Lung (tissue), 12 donors: ENCODE results near the gene DAGLA. TPM values are rescaled to one million over a fixed set of nuclear protein-coding genes. Genes with fewer than 3 reads are reported as not detected.

ENCODE experiments used
- ATAC-seq: fragments of 200-7000 bp; cut with Tn5 transposase; one replicate; pipeline ENCODE4 v1.9.1; 2020; ENCODE audit warnings: moderate number of reproducible peaks; ENCODE audit not compliant: insufficient read depth, low FRiP score
- DNase-seq, 3 donors: peaks; one replicate each; pipeline ENCODE4 v3.0.0-alpha.2; 2013 to 2017
- H3K27ac ChIP-seq, 2 donors: one replicate each; pipeline ENCODE4 v1.5.1; 2013; ENCODE audit warnings: mild to moderate bottlenecking in 2 of 2, moderate library complexity in 2 of 2, control low read depth in 1 of 2, inconsistent platforms in 1 of 2, low read depth in 1 of 2, low read length in 1 of 2
- H3K27me3 ChIP-seq, 3 donors: one replicate each; pipeline ENCODE4 v1.5.1; 2013; ENCODE audit warnings: low read length in 2 of 3; ENCODE audit not compliant: control insufficient read depth in 3 of 3, insufficient read depth in 3 of 3
- H3K36me3 ChIP-seq, 4 donors: one replicate each; pipeline ENCODE4 v1.5.1; 2013; ENCODE audit warnings: low read length in 4 of 4, mild to moderate bottlenecking in 1 of 4, moderate library complexity in 1 of 4; ENCODE audit not compliant: control insufficient read depth in 4 of 4, insufficient read depth in 4 of 4
- H3K4me1 ChIP-seq, 5 donors: one replicate each; pipeline ENCODE4 v1.5.1; 2013; ENCODE audit warnings: low read length in 5 of 5, mild to moderate bottlenecking in 2 of 5, moderate library complexity in 1 of 5; ENCODE audit not compliant: control insufficient read depth in 5 of 5, insufficient read depth in 5 of 5
- H3K4me3 ChIP-seq: one replicate; pipeline ENCODE4 v1.5.1; 2013; ENCODE audit warnings: mild to moderate bottlenecking, control low read depth, moderate library complexity
- H3K9ac ChIP-seq, 2 donors: one replicate each; pipeline ENCODE4 v1.5.1; 2013; ENCODE audit warnings: low read length in 2 of 2, control low read depth in 1 of 2; ENCODE audit not compliant: insufficient read depth in 1 of 2
- H3K9me3 ChIP-seq, 4 donors: one replicate each; pipeline ENCODE4 v1.5.1; 2013; ENCODE audit warnings: low read length in 3 of 4, mild to moderate bottlenecking in 1 of 4, moderate library complexity in 1 of 4; ENCODE audit not compliant: control insufficient read depth in 4 of 4, insufficient read depth in 3 of 4
- WGBS, 2 donors: extraction: QIAGEN DNeasy Blood & Tissue Kit; methylation state at CpG; one replicate each; pipeline ENCODE4 v1.1.7; 2013; 5-methylcytosine and 5-hydroxymethylcytosine counted together
- polyA plus RNA-seq, 2 donors: library from polyadenylated mRNA; stranded (reverse); fragments of 200-250 nt; gene quantifications; one replicate each; pipeline ENCODE4 v1.2.1, GENCODE V29; 2013
- total RNA-seq, 2 donors: library from RNA; depleted of rRNA in 1 of 2; stranded (reverse); fragments of >200 nt in 1 of 2; gene quantifications; one replicate each; pipeline ENCODE4 v1.2.1, GENCODE V29; 2014 to 2021
- TF ChIP-seq, protein P1 (sequence below): IDR thresholded peaks from 2 replicates; pipeline ENCODE4 v1.5.1; 2012; ENCODE audit warnings: mild to moderate bottlenecking; ENCODE audit errors: control extremely low read depth, extremely low read depth
- donor health status: control.
- donor health status: control.
- donor health status: Bipolar disorder and iron deficiency.
- donor health status: healthy.
- donor health status: DM: yes; HTN: yes; CAD: no.

Gene DAGLA
- total and polyA plus RNA-seq, 4 donors, result 1.5 to 7.5 (median 2.9) TPM

DNA sequence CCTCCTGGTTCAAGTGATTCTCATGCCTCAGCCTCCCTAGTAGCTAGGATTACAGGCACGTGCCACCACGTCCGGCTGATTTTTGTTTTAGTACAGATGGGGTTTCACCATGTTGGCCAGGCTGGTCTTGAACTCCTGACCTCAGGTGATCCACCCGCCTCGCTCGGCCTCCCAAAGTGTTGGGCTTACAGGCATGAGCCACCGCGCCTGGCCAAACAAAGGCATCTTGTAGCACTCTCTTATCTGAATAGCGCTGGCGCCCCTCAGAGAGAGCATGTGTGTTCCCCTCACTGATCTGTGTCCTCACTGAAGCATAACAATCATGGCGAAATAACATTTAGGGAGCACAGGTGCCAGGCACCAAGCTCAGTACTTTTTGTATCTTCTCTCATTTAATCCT is 7.2 kb downstream of the DAGLA start:
- peaks cover 0 to 5% (median 3%) of the 10 kb centered on the region in 3 donors for H3K27me3 ChIP-seq
- H3K27ac ChIP-seq, result no peak overlapping the region
- no peak for ATAC-seq
- WGBS, 2 donors, result 89 to 96% methylated on average over 11 of the region's 11 CpGs
- H3K9me3 ChIP-seq, result no peaks in the 10 kb centered on the region
- DNase-seq, result no peak
- TF ChIP-seq, protein P1, sequence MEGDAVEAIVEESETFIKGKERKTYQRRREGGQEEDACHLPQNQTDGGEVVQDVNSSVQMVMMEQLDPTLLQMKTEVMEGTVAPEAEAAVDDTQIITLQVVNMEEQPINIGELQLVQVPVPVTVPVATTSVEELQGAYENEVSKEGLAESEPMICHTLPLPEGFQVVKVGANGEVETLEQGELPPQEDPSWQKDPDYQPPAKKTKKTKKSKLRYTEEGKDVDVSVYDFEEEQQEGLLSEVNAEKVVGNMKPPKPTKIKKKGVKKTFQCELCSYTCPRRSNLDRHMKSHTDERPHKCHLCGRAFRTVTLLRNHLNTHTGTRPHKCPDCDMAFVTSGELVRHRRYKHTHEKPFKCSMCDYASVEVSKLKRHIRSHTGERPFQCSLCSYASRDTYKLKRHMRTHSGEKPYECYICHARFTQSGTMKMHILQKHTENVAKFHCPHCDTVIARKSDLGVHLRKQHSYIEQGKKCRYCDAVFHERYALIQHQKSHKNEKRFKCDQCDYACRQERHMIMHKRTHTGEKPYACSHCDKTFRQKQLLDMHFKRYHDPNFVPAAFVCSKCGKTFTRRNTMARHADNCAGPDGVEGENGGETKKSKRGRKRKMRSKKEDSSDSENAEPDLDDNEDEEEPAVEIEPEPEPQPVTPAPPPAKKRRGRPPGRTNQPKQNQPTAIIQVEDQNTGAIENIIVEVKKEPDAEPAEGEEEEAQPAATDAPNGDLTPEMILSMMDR, result no peak
- H3K9ac ChIP-seq, result no peak overlapping the region
- H3K4me1 ChIP-seq, result peaks cover 0 to 22% (median 0%) of the 10 kb centered on the region in 5 donors
- H3K36me3 ChIP-seq, result no peaks in the 10 kb centered on the region
- H3K4me3 ChIP-seq, result no peak overlapping the region

DNA sequence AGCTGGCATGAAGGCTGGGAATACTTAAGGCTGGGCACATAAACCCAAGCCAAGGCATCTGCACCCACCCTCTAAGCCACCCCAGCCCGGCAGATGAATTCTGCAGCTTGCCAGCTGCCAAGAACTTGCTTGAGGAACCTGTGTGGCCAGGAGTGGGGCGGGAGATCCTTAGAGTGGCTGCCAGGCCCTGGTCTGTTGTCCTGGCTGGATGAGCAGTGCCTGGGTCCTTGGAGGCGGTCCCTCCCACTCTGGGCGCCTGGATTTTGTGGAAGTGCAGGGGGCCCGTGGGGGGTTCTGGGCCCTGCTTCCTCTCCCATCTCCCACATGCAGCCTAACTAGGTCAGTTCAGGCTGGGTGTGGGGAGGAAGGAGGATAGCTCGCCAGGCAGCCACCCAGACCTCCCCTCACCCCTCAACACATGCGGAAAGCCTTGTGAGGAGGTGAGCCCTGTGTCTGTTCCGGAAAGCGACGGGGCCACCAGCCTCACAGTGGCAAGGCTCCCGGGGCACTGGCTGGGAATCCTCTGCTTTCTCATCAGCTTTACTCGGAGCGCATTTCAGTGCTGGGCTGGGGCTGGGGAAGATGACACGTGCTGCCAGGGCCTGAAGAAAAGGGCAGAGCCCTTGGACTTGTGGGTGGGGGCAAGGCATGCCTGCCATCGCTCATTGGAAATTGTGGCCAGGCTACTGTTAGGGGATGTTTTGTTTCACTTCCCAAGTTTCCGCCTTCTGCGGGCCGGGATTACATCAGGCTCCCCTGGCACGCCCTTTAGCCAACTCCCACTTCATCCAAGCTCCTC is 8.4 kb downstream of the DAGLA start:
- TF ChIP-seq, protein P1, result no peak
- ATAC-seq (peak; percentile 67), DNase-seq (peak in 1 of 3 donors; percentile 41)
- Histone ChIP-seq H3K36me3 (no peaks in the 10 kb centered on the region), H3K27ac (peak overlapping the region in 1 of 2 donors; percentile 55), H3K9me3 (no peaks in the 10 kb centered on the region), H3K27me3 (peaks cover 0 to 3% (median 3%) of the 10 kb centered on the region in 3 donors), H3K4me3 (no peak overlapping the region), H3K4me1 (peaks cover 0 to 12% (median 0%) of the 10 kb centered on the region in 5 donors), H3K9ac (no peak overlapping the region)
- 48 to 54% methylated on average over 19 of the region's 19 CpGs for WGBS, 2 donors

DNA sequence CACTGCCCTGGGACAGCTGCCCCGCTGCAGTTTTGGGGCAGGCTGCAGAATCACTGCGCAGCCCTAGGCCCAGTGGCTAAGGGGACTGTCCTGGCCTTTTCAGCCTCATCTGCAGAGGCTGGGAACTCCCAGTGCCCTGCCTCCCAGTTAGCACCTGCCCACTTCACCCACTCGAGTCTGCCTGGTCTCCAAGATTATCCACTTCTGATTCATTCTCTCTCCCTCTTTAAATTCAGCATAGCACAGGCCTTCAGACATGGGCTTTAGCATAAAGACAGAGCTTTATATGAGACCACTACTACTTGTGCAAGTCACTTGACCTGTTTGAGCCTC is 8.9 kb downstream of the DAGLA start:
- Histone ChIP-seq H3K4me1 (peaks cover 0 to 12% (median 4%) of the 10 kb centered on the region in 5 donors), H3K9ac (no peak overlapping the region), H3K4me3 (no peak overlapping the region), H3K9me3 (no peaks in the 10 kb centered on the region), H3K36me3 (no peaks in the 10 kb centered on the region), H3K27me3 (peaks cover 0 to 3% (median 3%) of the 10 kb centered on the region in 3 donors), H3K27ac (peak overlapping the region in 1 of 2 donors; percentile 13)
- peak; percentile 13 for ATAC-seq
- TF ChIP-seq, protein P1, result no peak
- DNase-seq, result no peak
- 51 to 75% methylated on average over 3 of the region's 3 CpGs for WGBS, 2 donors
